22Rv1 (cell line): ENCODE measurements around the gene CD69.

Source experiments
- H3K27ac ChIP-seq: fragments of 450-650 bp; 2 replicates; pipeline ENCODE4 v1.5.1; 2017
- ZFX ChIP-seq: fragments of 450-650 bp; IDR thresholded peaks from 2 replicates; pipeline ENCODE4 v1.6.1; 2017; ENCODE audit warnings: antibody characterized with exemption, borderline replicate concordance
- TF ChIP-seq, protein P1 (sequence below): fragments of 450-650 bp; IDR thresholded peaks from 2 replicates; pipeline ENCODE4 v1.5.1; 2017; ENCODE audit warnings: mild to moderate bottlenecking

CD69 gene

DNA sequence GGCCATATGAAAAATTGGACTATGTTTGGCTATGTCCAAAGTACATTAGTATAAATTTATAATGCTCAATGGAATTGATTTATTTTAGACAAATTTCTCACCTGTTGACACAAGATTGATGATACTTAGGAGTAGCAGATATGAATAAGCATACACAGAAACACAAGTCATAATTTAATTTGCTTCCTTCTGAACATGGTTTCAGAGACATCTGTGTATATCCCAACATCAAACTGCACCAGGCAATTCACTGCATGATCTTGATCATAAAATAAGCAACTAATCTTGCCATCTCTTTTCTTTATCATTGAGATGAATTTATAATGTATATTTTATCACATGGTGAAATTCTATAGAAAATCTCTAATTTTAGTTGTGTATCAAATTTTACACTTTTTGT is 31.6 kb downstream of the CD69 start:
- no peak for TF ChIP-seq ZFX
- TF ChIP-seq, protein P1, sequence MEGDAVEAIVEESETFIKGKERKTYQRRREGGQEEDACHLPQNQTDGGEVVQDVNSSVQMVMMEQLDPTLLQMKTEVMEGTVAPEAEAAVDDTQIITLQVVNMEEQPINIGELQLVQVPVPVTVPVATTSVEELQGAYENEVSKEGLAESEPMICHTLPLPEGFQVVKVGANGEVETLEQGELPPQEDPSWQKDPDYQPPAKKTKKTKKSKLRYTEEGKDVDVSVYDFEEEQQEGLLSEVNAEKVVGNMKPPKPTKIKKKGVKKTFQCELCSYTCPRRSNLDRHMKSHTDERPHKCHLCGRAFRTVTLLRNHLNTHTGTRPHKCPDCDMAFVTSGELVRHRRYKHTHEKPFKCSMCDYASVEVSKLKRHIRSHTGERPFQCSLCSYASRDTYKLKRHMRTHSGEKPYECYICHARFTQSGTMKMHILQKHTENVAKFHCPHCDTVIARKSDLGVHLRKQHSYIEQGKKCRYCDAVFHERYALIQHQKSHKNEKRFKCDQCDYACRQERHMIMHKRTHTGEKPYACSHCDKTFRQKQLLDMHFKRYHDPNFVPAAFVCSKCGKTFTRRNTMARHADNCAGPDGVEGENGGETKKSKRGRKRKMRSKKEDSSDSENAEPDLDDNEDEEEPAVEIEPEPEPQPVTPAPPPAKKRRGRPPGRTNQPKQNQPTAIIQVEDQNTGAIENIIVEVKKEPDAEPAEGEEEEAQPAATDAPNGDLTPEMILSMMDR: no peak

DNA sequence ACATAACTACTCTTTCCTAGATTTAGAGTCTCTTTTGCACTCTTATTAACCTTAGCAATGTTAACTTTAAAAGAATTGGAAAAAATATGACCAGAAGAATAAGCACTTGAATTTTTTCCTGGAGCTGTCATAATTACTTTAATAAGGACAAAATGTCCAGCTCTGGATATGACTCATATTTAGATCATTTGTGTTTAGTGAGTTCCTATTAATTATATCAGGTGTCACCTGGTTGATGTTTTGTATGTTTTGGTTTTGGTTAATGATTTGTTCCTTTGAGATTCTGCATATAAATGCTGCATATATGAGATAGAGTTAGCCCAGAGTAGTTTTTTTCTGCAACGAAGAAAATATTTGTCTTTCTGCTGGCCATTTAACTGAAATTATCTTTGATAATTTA is 32.9 kb downstream of the CD69 start:
- TF ChIP-seq, protein P1: no peak
- no peak for TF ChIP-seq ZFX
- H3K27ac ChIP-seq: peak overlapping the region; percentile 3; the same call in 1 of the 2 replicates

More for the DNA sequence above, 31.6 kb downstream of the CD69 start:
- no peak overlapping the region for H3K27ac ChIP-seq

DNA sequence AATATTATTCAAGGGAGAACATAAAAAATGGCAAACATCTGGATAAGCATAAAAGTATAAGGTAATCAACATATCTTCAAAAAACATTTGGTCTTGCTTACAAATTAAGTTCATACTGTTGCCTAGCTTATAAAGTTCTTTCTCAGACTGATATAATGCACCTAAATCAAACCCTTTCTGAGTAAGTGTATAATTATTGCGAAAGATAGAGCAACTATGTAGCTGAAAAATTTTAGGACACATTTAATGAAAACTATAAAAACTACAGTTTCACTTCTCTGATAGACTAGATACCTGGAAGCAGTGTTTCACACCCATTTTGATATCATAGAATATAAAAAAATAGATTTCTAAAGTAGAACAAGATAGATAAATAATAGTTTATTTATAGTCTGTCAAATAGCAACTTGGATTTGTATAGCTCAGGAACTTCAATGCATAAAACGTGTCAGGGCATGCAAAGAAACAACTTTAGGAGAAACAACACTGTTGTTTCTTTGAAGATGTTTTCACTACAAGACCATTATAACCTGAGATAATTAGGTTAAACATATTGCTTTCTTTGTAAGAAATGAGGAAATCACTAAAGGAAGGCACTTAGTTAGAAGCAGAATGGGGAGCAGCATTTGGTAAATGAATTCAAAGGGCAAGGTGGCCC is 35.4 kb downstream of the CD69 start:
- no peak for TF ChIP-seq ZFX
- TF ChIP-seq, protein P1: no peak
- no peak overlapping the region for H3K27ac ChIP-seq

DNA sequence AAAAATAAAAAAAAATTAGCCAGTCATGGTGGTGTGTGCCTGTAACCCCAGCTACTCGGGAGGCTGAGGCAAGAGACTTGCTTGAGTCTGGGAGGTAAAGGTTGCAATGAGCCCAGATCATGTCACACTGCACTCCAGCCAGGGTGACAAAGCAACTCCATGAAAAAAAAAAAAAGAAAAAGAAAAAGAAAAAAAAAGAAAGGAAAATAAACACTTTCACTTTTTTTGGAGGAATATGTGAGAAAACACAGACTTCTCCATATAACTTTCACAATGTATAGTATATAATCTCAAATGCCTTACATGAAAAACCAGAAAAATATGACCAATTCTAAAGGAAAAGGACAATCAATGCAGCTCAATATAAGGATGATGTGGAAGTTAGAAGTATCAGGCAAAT is 36.7 kb downstream of the CD69 start:
- H3K27ac ChIP-seq: no peak overlapping the region
- TF ChIP-seq, protein P1: no peak
- TF ChIP-seq ZFX: no peak

DNA sequence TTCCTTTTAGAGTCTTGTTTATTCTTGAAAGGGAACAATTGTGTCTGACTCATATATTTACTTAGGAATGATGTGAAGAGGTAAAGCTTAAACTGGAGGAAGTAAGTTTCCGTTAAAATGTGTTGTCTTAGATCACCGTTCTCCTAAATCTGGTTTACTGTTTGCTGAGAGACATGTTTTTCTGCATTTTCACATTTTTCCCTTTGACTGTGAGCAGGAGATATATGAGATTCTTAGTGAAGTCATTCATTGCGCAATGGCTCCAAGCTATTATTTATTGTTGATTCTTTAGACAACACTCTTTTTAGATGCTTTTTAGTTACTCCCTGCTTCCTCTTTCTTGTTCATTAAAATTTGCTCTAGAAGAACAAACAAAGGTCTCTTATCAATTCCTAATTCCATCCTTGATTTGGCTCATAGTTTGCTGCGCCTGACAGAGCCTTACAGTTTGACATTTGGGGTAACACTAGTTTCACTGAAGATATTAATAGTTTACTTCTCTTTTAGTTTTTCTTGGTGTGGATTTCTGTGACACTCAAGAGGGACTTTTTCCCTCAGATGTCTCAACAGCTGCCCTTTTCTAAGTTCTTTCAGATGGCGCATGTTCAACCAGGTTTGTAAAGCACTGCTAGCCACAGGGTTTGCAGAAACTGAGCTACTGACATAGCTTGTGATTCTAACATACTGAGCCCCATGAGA is 39.2 kb downstream of the CD69 start:
- peak overlapping the region; percentile 55 for H3K27ac ChIP-seq
- TF ChIP-seq, protein P1: no peak
- no peak for TF ChIP-seq ZFX

DNA sequence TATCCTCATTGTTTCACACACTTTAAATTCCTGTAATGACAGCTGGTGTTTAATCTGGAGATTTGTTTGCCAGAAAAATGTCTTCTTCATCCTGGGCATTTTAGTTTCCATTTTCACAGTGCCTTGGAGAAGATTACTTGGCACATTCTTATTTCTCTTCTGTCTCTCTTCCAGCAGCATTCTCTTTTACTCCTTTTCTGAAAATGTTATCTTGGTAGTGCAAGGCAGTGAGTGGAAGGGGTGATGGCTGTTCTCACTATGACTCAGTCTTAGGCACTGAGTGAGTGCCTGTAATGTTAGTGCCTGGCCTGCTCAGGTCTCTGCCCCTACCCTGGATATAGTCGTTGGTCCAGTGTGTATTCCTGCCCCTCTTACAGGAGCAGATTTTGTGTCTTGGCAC is 40.9 kb downstream of the CD69 start:
- no peak overlapping the region for H3K27ac ChIP-seq

DNA sequence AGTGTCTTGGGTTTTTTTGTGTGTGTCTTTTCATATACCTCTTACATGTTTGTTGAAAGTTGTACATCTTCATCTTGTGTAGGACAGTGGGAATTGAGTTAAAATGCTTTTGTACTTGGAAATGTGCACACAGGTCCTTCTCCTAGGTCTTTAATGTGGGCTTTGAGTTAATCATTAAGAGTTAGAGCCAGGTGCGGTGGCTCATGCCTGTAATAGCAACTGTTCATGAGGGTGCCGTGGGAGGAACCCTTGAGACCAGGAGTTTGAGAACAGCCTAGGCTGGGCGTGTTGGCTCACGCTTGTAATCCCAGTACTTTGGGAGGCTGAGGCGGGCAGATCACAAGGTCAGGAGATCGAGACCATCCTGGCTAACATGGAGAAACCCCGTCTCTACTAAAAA is 41.7 kb downstream of the CD69 start:
- H3K27ac ChIP-seq: no peak overlapping the region
- no peak for TF ChIP-seq ZFX
- TF ChIP-seq, protein P1: no peak

More for the DNA sequence above, 40.9 kb downstream of the CD69 start:
- no peak for TF ChIP-seq ZFX
- TF ChIP-seq, protein P1: no peak
